Measurements from ENCODE around the gene MRC2.

Gene MRC2

GRCh38 chr17:62652251-62653001 lies 25.0 kb downstream of the MRC2 start:
- ChIA-PET POLR2A (no interaction called here), CTCF (no interaction called here)

DNA sequence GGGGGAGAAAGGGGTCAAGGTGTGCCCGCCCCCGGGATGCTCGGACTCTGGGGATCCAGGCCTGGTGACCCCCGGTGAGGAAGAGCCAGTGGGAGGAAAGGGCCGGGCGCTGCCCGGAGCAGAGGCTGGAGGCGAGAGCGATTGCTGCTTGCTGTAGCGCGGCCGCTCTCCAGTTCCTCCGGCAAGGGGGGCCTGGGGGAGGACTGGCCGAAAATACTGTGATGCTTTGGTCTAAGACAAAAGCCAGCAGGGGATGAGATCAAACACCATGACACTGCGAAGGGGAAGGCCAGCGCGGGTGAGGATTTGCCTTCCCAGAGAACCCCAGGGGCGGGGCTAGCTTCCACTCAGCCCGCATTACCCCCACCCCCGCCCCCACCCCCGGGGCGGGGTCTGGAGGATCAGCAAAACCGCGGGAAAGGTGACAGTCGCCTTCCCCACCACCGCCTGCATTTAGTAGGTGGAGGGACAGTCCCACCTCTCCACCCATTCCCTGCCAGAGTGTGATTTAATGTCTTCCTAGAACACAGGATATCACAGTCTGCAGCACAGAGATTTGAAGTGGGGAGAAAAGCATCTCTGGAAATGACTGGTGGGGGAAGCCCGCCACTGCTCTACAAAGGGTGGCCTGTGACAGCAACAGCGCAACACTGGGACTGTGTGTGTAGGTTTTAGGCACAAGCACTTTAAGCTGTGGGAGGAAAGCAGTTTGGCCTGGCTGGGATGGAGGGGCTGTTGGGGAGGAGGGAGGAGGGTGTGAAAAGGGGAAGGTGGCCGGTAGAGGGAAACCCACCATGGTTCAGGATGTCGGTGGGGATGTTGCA lies 25.7 kb downstream of the MRC2 start:
- DNase-seq (ENCODE audit: extremely low spot score), result peak; percentile 70
- TF ChIP-seq SP1 (IDR thresholded peaks at IDR 0.05) (no peak), L3MBTL2 (conservative IDR thresholded peaks at IDR 0.05) (peak; percentile 53), SUZ12 (IDR thresholded peaks at IDR 0.05) (no peak)
- POLR2A ChIA-PET, result interaction anchor here (0.6 to 1.3 kb wide), 2 partner anchors 12 to 20 kb away, joined by 3 read pairs; no protein-coding TSS in a partner anchor
- CTCF ChIA-PET, result no interaction called here

More at GRCh38 chr17:62652251-62653001, 25.0 kb downstream of the MRC2 start:
- DNase-seq (ENCODE audit: extremely low spot score), result peak; percentile 43
- TF ChIP-seq, protein P1, sequence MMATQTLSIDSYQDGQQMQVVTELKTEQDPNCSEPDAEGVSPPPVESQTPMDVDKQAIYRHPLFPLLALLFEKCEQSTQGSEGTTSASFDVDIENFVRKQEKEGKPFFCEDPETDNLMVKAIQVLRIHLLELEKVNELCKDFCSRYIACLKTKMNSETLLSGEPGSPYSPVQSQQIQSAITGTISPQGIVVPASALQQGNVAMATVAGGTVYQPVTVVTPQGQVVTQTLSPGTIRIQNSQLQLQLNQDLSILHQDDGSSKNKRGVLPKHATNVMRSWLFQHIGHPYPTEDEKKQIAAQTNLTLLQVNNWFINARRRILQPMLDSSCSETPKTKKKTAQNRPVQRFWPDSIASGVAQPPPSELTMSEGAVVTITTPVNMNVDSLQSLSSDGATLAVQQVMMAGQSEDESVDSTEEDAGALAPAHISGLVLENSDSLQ (IDR thresholded peaks at IDR 0.05), result no peak
- TF ChIP-seq FOXA1 (IDR thresholded peaks at IDR 0.05) (no peak), CTBP1 (IDR thresholded peaks at IDR 0.05; ENCODE audit: borderline replicate concordance) (no peak), L3MBTL2 (conservative IDR thresholded peaks at IDR 0.05) (peak; percentile 85)

DNA sequence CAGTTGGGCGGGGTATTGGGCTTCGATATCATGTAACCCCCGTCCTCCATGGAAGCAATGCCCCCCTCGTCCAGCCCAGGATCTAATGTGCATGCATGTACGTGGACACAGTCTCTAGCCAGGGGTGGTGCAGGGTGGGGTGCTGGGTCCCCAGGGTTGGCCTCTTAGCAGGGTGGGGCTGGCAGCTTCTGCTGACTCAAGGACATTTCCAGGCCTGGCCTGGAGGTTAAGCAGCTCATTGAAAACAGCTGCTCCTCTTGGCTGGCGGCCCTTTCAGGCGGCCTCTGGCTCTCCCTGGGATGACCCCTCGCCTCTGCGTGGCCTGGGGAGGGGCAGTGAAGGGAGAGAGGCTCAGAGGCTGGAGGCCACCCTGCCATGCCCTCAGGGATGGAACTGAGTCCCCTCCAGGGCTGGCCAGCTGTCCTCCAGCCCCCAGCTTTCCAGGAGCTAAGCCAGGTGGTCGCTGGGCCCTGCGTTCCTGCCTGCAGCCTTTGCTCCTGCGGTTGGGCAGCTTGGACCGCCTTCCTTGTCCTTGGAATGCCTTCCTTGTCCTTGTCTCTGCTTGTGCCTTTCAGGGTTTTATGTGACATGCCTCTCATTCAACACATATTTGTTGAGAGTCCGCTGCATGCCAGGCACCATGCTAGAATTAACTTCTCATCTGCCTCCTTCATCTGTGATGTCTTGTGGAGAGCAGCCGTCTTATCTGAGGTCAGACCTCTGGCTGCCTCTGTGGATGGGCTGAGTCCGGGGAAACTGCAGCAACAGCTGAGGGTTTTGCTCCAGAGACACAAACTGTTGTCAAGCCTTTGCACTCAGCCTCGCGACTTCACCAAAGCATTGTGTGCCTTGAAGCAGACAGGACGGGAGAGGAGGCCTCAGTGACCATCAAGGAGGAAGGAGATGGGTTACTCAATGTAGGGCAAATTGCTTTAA lies 26.6 kb downstream of the MRC2 start:
- TF ChIP-seq L3MBTL2 (conservative IDR thresholded peaks at IDR 0.05) (no peak), SP1 (IDR thresholded peaks at IDR 0.05) (no peak), FOXM1 (IDR thresholded peaks at IDR 0.05; ENCODE audit: borderline replicate concordance) (no peak), NFRKB (IDR thresholded peaks at IDR 0.05) (no peak), ELF4 (IDR thresholded peaks at IDR 0.05) (no peak), SUZ12 (IDR thresholded peaks at IDR 0.05) (no peak), CTBP1 (IDR thresholded peaks at IDR 0.05; ENCODE audit: borderline replicate concordance) (no peak), FOXA1 (IDR thresholded peaks at IDR 0.05) (no peak), FOXK2 (IDR thresholded peaks at IDR 0.05) (no peak), TARDBP (IDR thresholded peaks at IDR 0.05) (no peak), BHLHE40 (IDR thresholded peaks at IDR 0.05; ENCODE audit: borderline replicate concordance) (no peak), LEF1 (IDR thresholded peaks at IDR 0.05; ENCODE audit: borderline replicate concordance) (no peak)
- TF ChIP-seq, protein P1 (IDR thresholded peaks at IDR 0.05), result no peak
- no peak for DNase-seq (ENCODE audit: extremely low spot score)
- ChIA-PET CTCF (no interaction called here), POLR2A (interaction anchor here (0.6 to 1.3 kb wide), 2 partner anchors 11 to 19 kb away, joined by 3 read pairs; no protein-coding TSS in a partner anchor)

GRCh38 chr17:62655656-62656055 lies 28.2 kb downstream of the MRC2 start:
- CTCF ChIA-PET, result no interaction called here
- POLR2A ChIA-PET, result no interaction called here
- TF ChIP-seq FOXA1 (IDR thresholded peaks at IDR 0.05) (no peak), BHLHE40 (IDR thresholded peaks at IDR 0.05; ENCODE audit: borderline replicate concordance) (no peak), NFRKB (IDR thresholded peaks at IDR 0.05) (no peak), L3MBTL2 (conservative IDR thresholded peaks at IDR 0.05) (no peak), LEF1 (IDR thresholded peaks at IDR 0.05; ENCODE audit: borderline replicate concordance) (no peak), TARDBP (IDR thresholded peaks at IDR 0.05) (no peak), ARNT (IDR thresholded peaks at IDR 0.05) (no peak), SP1 (IDR thresholded peaks at IDR 0.05) (no peak), ELF4 (IDR thresholded peaks at IDR 0.05) (no peak), FOXM1 (IDR thresholded peaks at IDR 0.05; ENCODE audit: borderline replicate concordance) (no peak), HDGF (IDR thresholded peaks at IDR 0.05; ENCODE audit: borderline replicate concordance) (no peak), CTBP1 (IDR thresholded peaks at IDR 0.05; ENCODE audit: borderline replicate concordance) (no peak), SUZ12 (IDR thresholded peaks at IDR 0.05) (no peak), ZNF384 (IDR thresholded peaks at IDR 0.05) (no peak), FOXK2 (IDR thresholded peaks at IDR 0.05) (no peak)
- TF ChIP-seq, protein P1 (IDR thresholded peaks at IDR 0.05), result no peak
- no peak for DNase-seq (ENCODE audit: extremely low spot score)

DNA sequence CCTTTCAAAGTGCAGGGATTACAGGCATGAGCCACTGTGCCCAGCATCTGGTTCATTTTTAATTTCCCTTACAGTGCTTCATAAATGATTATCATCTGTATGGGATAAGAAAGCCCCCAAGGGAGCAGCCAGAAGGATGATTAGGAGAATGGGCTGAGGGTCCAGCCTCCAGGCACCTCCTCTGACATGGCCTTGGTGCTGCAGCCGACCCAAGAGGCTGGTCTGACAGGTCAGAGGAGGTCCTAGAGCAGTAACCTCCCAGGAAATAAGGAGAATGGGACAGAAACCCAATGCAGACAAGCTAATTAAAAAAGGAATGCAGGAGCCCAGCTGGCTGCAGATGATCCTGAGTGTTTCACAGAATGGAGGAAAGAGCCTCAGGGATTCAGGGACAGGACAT lies 29.0 kb downstream of the MRC2 start:
- CTCF ChIA-PET, result no interaction called here
- DNase-seq (ENCODE audit: extremely low spot score), result no peak
- TF ChIP-seq HDGF (IDR thresholded peaks at IDR 0.05; ENCODE audit: borderline replicate concordance), result no peak
- no peak for TF ChIP-seq LEF1 (IDR thresholded peaks at IDR 0.05; ENCODE audit: borderline replicate concordance)
- TF ChIP-seq, protein P1 (IDR thresholded peaks at IDR 0.05), result no peak
- TF ChIP-seq TARDBP (IDR thresholded peaks at IDR 0.05), result no peak
- no peak for TF ChIP-seq ELF4 (IDR thresholded peaks at IDR 0.05)
- no peak for TF ChIP-seq L3MBTL2 (conservative IDR thresholded peaks at IDR 0.05)
- TF ChIP-seq BHLHE40 (IDR thresholded peaks at IDR 0.05; ENCODE audit: borderline replicate concordance), result no peak
- TF ChIP-seq ZNF384 (IDR thresholded peaks at IDR 0.05), result no peak
- POLR2A ChIA-PET, result no interaction called here

Data from HEK293T (cell line).